ENCODE measurements around the gene CDR2L.

Gene CDR2L

GRCh38 chr17:74987418-74987908 is at the start of gene CDR2L:
Gene CDR2L (plus strand): TSS chr17:74987632. CDS start chr17:74988044, 412 bp downstream.
- no peak for DNase-seq

- DNase-seq: no peak
Observed at GRCh38 chr17:74938194-74938950, 49.1 kb upstream of the CDR2L start.

- DNase-seq: no peak
Observed at GRCh38 chr17:74939534-74939933, 47.9 kb upstream of the CDR2L start.

- no peak for DNase-seq
Observed at GRCh38 chr17:74941128-74941725, 46.2 kb upstream of the CDR2L start.

GRCh38 chr17:74943808-74944522 is 43.5 kb upstream of the CDR2L start:
- DNase-seq: no peak

- no peak for DNase-seq
Observed at GRCh38 chr17:74945543-74945942, 41.9 kb upstream of the CDR2L start.

DNA sequence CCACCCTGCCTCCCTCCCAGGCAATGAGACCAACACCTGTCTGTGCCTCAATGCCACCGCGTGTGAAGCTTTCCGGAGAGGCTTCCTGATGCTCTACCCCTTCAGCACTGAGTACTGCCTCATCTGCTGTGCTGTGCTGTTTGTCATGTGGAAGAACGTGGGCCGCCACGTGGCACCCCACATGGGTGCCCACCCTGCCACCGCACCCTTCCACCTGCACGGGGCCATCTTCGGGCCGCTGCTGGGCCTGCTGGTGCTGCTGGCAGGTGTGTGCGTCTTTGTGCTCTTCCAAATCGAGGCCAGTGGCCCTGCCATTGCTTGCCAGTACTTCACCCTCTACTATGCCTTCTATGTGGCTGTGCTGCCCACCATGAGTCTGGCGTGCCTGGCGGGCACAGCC is 40.8 kb upstream of the CDR2L start:
- DNase-seq: no peak

DNA sequence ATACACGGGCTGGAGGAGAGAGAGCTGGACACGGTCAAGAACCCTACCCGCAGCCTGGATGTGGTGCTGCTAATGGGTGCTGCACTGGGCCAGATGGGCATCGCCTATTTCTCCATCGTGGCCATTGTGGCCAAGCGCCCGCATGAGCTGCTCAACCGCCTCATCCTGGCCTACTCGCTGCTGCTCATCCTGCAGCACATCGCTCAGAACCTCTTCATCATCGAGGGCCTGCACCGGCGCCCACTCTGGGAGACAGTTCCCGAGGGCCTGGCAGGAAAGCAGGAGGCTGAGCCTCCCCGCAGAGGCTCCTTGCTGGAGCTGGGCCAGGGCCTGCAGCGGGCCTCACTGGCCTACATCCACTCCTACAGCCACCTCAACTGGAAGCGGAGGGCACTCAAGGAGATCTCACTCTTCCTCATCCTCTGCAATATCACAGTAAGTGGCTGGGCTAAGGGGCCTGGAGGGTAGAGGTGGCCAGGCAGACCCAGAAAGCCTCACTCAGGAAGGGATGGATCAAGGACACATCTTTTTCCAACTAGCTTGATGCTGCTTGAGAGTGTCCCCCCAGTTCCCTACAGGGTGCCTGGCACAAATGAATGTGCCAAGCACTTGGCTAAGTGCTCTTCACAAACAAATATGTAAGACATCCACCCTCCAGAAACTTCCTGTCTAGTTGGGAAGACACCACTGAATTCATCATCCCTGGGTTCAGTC is 40.2 kb upstream of the CDR2L start:
- DNase-seq: no peak

GRCh38 chr17:74949455-74950115 is 37.8 kb upstream of the CDR2L start:
- no peak for DNase-seq

- no peak for DNase-seq
Observed at GRCh38 chr17:74950207-74950606, 37.2 kb upstream of the CDR2L start.

GRCh38 chr17:74951065-74951464 is 36.4 kb upstream of the CDR2L start:
- no peak for DNase-seq

DNA sequence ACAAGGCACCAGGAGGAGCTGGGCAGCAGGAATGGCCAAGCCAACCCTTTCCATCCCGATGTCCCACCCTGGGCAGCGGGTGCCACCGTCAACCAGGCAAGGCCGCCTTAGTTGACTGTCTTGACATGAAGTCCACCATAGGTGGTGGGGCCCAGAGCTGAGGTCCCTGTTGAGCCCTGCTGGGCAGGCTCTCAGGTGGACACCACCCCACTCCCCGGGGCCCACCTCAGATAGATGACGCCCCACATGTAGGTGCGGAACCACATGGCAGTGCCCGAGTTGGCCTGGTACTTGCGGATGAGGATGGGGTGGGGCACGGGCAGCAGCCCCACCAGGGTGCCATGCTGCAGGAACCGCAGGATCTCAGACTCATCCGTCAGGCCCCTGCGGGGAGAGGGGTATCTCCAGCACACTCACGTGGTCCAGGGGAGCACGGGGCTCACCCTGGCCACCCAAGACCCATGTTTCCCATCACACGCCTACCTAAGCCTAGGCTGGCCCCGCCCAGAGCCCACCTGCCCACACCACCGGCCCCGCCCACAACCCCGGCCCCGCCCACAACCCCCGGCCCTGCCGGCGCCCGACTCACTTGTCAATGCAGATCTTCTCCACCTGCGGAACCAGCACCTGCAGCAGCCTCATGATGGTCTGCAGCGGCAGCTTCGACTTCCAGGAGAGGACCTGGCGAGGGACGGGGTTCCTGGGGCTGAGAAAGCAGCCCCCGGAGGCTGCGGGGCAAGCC is 35.6 kb upstream of the CDR2L start:
- DNase-seq: no peak

GRCh38 chr17:74952431-74953133 is 34.9 kb upstream of the CDR2L start:
- no peak for DNase-seq

DNA sequence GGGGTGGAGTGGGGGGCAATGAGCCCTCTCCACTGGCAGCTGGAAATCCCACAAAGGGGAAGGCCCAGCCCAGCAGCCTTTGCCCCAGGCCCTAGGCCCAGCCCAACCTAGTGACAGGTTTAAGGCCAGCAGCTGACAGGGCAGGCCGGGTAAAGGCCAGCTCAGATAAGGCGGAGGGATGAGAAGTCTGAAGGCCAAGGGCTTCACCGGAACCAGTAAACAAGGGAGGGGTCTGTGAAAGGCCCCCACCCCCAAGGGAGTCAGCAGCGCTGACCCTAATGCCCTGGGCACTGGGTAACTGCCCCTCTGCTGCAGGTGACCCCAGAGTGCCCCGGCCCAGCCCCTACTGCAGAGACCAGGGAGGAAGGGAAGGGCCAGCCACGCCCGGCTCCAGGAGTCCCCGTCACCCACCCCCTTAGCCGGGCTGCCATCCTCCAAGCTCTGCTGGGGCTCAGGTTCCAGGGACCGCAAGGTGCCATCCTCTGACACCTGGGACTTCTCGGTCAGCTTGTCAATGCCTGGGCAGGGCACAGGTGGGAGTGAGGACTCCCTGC is 34.2 kb upstream of the CDR2L start:
- DNase-seq: no peak

- no peak for DNase-seq
Observed at GRCh38 chr17:74954115-74954514, 33.3 kb upstream of the CDR2L start.

DNA sequence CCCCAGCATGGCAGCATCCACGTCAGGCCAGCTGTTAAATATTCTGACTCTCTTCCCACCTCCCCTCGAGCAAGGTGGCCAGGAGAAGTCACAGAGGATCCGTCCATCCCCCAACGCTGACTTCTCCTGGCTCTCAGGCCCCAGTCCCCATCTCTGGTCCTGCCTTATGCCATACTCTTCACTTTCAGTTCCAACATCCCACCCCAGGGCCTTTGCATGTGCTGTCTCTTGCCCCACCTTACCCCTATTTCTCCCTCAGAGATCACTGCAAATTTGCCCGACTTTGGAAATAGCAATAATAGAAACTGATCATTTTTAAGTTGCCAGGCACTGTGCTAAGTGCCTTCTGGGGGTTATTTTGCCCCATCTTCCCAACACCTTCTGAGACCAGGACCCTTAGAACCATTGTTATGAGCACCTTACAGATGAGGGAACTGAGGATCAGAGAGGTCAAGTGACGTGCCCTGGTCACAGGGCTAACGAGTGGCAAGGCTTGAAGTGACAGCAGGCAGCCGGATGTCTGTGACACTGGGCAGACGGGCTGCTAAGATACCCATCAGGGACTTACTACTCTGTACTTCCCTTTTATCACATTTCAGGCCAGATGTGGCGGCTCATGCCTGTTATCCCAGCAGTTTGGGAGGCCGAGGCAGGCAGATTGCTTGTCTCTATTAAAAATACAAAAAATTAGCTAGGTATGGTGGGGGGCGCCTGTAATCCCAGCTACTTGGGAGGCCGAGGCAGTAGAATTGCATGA is 32.6 kb upstream of the CDR2L start:
- no peak for DNase-seq

GRCh38 chr17:74956093-74956492 is 31.3 kb upstream of the CDR2L start:
- DNase-seq: no peak

DNA sequence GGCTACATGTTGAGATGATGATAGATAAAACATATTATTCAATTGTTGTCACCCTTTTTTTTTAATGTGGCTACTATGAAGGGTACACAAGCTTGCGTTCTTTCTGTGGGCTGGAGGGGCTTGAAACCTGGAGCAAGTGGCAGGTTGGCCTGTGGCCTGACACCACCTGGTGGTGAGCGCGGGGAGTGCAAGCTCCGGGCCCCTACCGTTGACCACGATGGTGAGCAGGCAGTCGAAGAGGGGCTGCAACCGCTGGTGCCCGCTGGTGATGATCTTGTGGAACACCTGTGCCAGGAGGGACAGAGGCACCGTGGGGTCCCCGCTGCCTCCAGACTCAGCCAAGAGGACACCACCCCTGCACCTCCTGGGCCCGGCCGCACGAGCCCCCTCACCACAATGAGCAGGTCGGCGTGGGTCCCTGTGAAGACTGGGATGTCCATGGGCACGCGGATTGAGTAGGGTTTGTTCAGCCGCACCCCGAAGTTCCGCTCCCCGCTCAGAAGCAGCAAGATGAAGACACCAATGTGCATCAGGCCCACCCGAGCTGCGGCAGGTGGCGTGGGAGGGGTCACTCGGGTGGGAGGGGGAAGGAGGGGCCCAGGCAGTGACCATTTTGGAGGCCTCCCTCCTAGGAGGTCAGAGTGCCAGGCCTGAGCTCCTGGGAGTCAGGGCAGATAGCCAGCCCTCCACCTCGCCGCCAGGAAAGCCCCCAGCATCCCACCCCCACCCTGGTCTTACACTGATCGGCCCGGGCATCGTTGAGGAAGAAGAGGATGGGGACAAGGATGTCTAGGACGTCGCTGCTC is 29.3 kb upstream of the CDR2L start:
- no peak for DNase-seq

- no peak for DNase-seq
Observed at GRCh38 chr17:74959826-74960515, 27.5 kb upstream of the CDR2L start.
